GM19238 (cell line): ENCODE data around the gene ALDH1A3.
"Not testable (repeated sequence)": the region's sequence is repeated elsewhere in the genome, so short reads cannot be mapped to it uniquely, and the experiment has no call there.

Experiments used
- DNase-seq: peaks from one replicate; pipeline ENCODE4 v3.0.0; 2011; ENCODE audit warnings: low spot score; ENCODE audit not compliant: insufficient read length

ALDH1A3 gene

GRCh38 chr15:100879464-100880138, at the start of gene ALDH1A3:
ALDH1A3 (plus strand) TSS chr15:100879831; CDS start chr15:100879908, 77 bp downstream.
- peak; percentile 45 for DNase-seq

DNA sequence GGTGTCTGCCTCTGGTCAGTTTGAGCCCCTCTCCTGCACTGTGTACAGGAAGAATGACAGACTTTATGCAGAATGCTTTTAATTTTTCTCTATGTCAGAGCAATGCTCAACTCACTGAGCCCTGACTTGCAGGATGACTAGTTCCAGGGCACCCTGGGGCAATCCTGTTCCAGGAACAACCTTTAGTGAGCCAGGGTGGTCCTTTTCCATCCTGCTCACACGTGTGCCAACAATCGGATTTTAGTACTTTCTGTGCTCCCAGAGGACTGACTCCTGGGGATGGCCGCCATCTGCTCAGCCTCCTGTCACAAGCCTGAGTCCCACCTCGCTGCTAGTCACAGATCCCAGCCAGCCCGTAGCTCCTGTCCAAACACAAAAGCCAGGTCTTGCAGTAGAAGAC, 48.2 kb upstream of the ALDH1A3 start:
- DNase-seq, result no peak

DNA sequence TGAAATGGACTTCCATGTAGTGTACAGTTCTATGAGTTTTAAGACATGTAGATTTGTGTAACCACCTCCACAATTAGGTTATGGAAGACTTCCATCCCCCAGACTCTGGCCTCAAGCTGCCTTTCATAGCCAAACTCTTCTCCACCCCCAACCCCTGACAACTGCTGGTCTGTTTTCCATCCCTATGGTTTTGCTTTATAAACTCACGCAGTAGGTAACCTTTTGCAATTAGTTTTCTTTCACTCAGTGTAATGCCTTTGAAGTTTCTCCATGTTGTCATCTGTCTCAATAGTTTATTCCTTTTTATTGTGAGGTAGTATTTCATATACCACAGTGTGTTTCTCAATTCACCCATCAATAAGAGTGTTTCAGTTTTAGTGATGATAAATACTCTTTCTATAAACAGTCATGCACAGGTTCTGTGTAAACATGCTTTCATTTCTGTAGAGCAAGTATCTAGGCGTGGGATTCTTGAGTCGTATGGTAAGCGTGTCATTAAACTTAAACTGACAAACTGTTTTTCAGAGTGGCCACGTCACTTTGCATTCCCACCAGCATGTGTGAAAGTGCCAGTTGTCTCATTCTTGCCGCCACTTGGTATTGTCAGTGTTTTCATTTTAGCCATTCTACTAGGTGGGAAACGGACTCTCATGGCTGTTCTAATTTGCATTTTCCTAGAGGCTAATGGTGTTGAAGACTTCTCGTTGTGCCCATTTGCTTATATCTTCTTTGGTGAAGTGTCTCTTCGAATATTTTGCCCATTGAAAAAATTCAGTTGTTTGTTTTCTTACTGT, 47.3 kb upstream of the ALDH1A3 start:
- DNase-seq, result no peak

GRCh38 chr15:100833417-100834389, 45.9 kb upstream of the ALDH1A3 start:
- DNase-seq, result peak; percentile 28

DNA sequence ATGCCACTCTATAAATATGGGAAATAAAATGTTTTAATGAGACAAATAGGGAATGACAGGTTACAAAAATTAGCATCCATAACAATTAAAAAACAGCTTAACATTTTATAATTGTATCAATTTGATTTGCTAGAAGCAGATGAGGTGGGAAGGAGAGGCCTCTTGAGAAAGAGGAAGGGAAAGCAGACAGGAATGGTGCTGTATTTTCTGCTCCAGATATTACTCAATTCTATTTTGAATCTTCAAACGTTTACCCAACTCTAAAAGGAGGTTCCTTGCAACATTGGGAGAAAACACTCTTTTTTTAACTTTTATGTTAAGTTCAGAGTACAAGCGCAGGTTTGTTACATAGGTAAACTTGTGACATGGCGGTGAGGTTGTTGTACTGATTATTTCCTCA, 44.9 kb upstream of the ALDH1A3 start:
- no peak for DNase-seq

DNA sequence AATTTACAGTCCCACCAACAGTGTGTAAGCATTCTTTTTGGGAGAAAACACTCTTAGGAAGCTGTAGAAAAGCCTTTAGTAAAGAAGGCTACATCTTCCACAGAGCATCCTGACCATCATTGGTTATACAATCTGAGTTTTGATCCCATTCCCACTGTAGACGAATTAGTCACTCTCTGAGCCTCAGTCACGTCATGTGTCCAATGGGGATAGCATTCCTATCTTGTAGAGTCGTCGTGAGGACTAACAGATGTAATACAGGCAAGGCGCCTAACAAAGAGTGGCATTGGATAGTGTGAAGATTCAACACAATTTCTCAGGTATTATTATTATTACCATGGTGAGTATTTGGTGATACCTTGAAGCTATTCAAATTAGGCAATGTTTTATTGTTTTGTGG, 44.0 kb upstream of the ALDH1A3 start:
- no peak for DNase-seq

GRCh38 chr15:100836501-100836900, 43.1 kb upstream of the ALDH1A3 start:
- no peak for DNase-seq

DNA sequence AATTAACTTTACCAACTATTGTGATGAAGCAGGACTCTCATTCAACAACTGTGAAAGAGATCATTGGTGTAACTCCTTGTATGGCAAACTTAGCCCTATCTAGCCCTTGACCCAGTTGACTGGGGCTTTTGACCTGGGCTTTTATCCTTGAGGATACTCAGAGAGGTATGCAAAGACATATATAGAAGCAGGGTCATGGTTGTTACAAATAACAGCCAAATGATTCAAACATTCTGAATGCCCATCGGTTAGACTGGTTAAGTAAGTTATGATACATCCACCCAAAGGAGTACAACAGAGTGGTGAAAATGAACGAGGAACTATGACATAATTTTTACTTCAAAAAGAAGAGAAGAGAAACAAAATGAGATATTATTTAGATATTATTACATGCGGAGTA, 38.2 kb upstream of the ALDH1A3 start:
- DNase-seq, result no peak

GRCh38 chr15:100842756-100843730, 36.6 kb upstream of the ALDH1A3 start:
- DNase-seq, result no peak

GRCh38 chr15:100844167-100844566, 35.5 kb upstream of the ALDH1A3 start:
- no peak for DNase-seq

GRCh38 chr15:100844778-100845177, 34.9 kb upstream of the ALDH1A3 start:
- DNase-seq, result no peak

DNA sequence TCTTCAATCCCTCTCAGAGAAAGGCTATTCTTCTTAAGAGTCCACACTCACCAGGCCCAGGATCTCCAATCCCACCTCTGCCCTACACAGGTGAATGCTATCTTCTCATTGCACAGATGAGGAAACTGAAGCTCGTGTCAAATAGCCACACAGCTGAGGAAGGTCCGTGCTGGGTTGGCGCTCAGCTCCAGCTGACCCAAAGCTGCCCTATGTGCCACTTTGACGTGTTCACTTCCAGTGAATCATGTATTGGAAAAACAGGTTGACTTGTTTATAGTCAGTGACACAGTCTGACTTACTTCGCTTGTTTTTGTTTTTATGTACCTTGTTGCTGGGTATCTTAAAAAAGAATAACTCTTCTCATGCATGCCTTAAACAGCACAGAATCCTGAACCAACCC, 32.4 kb upstream of the ALDH1A3 start:
- DNase-seq, result no peak

DNA sequence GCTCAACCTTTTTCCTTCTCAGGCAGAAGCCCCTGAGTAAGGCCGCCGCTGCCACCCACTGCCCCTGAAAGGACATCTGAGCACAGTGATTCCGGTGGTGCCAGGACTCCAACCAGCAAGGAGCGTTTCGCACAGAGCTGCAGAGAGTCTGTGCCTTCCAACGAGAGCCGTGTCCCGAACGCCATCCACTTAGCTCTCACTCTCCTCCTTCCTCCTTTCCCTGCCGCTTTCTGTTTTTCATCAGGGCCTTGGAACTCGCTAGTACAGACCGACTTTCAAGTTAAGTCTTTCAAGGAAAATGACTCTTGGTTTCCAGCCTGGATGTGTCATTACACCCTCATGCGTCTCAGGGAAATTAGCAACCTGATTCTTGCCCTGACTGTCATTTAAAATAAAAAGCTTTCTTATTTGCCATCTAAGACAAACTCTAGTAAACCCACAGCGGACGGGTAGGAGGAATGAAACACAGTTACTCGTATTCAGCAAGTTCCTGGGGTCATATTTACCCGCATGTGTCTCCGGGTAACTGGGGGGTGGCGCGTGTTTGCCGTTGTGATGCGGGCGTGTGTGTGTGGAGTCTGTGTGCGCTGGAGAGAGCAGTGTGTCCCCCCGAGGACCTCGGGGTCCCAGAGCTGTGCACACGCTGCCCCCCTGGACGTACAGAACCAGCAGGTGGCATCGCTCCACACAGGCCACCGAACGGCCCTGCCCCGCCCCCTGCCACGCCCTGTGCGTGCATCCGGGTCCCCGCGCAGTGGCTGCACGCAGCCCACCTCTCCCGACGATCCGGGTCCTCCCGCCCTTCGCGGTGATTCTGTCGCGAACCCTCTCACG, 30.4 kb upstream of the ALDH1A3 start:
- DNase-seq, result peak; percentile 42

- DNase-seq, result no peak
These were observed 29.8 kb upstream of the ALDH1A3 start for GRCh38 chr15:100849855-100850218.

DNA sequence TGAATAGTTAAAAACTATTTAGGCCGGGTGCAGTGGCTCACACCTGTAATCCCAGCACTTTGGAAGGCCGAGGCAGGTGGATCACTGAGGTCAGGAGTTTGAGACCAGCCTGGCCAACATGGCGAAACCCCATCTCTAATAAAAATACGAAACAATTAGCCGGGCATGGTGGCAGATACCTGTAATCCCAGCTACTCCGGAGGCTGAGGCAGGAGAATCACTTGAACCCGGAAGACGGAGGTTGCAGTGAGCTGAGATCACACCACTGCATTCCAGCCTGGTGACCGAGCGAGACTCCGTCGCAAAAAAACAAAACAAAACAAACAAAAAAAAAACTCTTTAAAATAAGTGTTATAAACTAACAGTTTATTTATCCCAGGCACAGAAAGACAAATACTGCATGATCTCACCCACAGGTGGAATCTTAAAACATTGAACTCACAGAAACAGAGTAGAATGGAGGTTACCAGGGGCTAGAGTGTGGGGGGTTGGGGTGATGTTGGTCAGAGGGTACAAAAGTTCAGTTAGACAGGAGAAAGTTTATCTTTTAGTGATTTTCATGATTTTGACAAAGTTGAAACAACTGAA, 28.1 kb upstream of the ALDH1A3 start:
- not testable (repeated sequence) for DNase-seq

- DNase-seq, result no peak
These were observed 27.0 kb upstream of the ALDH1A3 start for GRCh38 chr15:100852630-100853029.

- no peak for DNase-seq
These were observed 25.8 kb upstream of the ALDH1A3 start for GRCh38 chr15:100853676-100854440.

- peak; percentile 34 for DNase-seq
These were observed 22.8 kb upstream of the ALDH1A3 start for GRCh38 chr15:100856867-100857266.

GRCh38 chr15:100858294-100858693, 21.3 kb upstream of the ALDH1A3 start:
- DNase-seq, result no peak
